GDM1 (cell line): ENCODE data around the gene NFIA.
"Not testable (repeated sequence)": the region's sequence is repeated elsewhere in the genome, so short reads cannot be mapped to it uniquely, and the experiment has no call there.

Experiments
- DNase-seq: peaks from one replicate; lab custom pipeline; 2025; lab: John Stamatoyannopoulos, UW

Gene NFIA

DNA sequence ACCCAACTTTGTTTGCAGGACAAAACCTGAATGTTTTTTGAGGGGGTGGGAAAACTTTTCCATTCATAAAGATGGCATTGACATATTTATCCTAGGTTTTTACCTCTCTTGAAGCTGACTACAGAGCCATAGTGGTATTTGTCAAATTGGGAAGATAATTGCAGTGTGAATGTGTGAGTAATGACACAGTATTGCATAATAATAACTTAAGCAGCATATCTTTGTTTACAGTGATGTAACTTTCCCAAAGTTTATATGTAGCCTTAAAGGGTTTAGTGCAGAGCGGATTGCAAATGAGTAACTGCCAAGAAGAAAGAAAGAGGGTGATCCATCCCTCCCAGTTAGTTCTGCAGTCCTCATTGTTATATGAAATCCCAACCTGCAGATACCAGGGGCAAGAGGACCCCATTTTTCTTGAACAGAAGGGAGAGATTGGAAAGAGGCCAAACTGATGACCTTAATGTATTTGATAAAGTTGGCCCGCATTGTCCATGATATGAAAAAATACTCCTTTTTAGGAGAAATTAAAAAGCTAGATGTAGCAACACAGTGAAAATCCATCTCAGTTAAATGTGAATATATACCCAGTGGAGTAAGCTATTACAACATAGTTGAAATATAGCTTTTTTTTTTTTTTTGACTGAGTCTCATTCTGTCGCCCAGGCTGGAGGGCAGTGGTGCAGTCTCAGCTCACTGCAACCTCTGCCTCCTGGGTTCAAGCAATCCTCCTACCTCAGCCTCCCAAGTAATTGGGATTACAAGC is 23.7 kb upstream of the NFIA start:
- DNase-seq = no peak

- DNase-seq = not testable (repeated sequence)
Measured at GRCh38 chr1:61061601-61062000, 20.8 kb upstream of the NFIA start.

GRCh38 chr1:61064673-61065072 is 17.7 kb upstream of the NFIA start:
- DNase-seq = no peak

GRCh38 chr1:61067446-61068019 is 14.8 kb upstream of the NFIA start:
- DNase-seq = no peak

DNA sequence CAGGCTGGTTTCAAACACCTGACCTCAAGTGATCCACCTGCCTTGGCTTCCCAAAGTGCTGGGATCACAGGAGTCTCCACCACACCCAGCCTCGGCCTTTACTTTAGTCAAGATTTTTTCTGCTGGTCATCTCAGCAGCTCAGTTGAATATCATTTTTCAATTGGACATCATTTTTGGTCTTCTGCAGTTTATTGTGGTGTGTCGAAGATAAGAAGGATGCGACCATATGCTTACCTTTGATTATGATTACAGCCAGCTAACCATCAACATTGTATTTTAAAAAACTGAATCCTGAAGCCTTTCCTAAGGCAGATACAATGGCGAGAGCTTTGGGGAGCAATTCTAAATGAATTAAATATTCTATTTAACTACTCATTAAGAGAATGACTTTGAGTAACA is 12.3 kb upstream of the NFIA start:
- DNase-seq = no peak

DNA sequence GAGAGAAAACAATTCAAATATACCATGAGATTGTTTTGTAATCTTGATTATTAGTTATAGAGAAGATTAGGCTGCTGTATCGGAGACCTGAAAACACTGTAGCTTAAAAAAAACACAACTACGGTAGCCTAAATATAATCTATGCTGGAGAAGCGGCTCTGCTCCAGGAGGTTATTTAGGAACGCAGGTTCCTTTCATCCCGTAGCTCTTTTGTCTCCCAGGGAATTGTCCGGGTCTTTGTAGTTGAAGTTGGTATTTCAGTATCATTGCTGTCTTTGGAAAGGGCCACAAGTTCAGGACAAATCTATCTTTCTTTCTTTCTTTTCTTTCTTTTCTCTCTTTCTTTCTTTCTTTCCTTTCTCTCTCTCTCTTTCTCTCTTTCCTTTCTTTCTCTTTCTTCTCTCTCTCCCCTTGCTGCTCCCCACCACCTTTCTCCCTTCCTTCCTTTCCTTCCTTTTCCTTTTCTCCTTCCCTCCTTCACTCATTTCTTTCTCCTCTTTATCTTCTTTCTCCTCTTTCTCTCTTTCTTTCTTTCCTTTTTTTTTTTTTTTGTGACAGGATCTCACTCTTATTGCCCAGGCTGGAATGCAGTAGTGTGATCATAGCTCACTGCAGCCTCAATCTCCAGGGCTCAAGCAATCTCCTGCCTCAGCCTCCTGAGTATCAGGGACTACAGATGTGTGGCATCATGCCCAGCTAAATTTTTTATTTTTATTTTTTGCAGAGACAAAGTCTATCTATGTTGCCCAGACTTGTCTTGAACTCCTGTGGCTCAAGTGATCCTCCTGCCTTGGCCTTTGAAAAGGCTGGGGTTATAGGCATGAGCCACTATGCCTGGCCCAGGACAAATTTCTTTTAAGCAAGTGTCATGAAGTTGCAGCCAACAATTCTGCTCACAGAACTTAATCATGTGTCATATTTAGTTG is 10.9 kb upstream of the NFIA start:
- no peak for DNase-seq

GRCh38 chr1:61073871-61074270 is 8.5 kb upstream of the NFIA start:
- DNase-seq = no peak

- DNase-seq = not testable (repeated sequence)
Measured at GRCh38 chr1:61075833-61076232, 6.5 kb upstream of the NFIA start.

- no peak for DNase-seq
Measured at GRCh38 chr1:61076728-61077675, 5.4 kb upstream of the NFIA start.

- DNase-seq = no peak
Measured at GRCh38 chr1:61077676-61078541, 4.5 kb upstream of the NFIA start.

GRCh38 chr1:61078618-61079295 is 3.6 kb upstream of the NFIA start:
- DNase-seq = no peak

DNA sequence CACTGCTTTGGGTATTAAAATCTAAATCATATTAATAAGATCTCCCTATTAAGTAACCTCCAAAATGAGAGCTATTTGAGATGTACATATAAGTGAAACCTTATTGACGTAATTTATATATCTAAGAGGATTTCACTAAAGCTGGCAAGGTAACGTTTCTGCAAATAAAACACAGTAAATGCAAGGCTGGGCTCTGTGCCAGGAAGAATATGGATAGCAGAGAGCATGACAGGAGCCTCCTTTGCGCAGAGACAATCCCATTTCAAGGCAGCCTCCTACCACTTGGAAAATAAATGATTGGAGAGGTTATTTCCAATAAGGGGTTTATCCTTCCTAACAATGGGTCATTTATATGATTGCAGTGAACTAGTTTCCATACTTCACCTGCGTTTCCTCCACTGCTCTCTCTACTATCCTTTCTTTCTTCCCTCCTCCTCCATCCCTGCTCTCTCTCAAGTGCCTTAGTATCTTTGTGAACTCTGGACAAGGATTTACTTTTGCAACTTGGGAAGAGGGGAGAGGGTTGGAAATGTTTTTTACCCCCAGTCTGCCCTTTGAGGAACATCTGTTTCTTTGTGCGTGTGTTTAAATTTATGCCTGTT is 3.0 kb upstream of the NFIA start:
- no peak for DNase-seq

DNA sequence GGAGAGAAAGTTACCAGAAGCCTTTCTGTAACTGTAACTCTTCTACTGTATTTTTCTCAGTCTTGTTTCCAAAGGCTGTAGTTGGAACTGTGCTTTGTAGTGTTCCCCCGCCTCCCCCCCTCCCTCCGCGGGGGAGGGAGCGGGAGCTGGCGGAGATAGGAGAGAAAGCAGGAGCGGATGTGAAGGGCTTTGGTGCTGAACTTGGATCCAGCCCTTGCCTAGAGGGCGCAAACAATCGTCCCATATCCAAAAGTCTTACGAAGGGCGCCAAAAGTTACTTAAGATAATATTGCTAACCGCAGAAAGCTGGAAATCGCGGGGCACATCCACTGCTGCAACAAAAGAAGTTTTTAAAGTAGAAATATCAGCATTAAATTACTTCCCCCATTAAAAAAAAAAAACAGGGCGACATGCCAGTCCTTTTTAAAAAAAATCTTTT is 2.4 kb upstream of the NFIA start:
- no peak for DNase-seq

DNA sequence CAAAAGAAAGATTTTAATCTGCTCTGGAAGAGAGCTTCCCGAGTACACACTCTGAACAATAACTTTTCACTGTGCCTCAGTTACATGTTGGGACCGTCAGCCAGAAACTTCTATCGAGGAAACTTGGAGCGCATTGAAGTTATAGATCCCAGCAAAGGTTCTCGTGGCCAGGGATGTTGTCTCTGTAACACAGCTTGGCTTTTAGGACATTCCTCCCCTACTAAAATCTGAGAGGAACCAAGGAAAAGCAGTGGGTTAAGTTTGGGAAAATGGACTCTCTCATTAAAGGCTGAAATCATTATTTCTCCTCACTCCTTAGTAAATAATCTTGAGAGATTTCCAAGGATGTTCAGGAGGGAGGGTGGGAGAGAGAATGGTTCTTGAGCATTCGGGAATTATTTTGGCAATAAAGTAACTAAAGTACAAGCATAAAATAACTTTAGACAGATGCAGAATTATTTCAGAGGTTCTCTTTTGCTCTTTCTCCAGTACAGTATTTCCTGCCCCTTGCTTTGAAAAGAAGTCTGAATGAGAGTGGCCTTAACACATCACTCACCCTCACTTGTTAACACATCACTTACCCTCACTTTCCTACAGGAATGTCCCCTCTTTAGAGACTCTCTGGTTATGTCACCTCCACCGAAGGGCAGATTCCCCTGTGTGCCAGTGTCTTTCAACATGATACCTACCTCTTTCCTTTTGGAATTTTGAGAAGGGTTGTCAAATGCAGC is 1.8 kb upstream of the NFIA start:
- DNase-seq = no peak

- DNase-seq = no peak
Measured at GRCh38 chr1:61081144-61081685, 1.1 kb upstream of the NFIA start.

DNA sequence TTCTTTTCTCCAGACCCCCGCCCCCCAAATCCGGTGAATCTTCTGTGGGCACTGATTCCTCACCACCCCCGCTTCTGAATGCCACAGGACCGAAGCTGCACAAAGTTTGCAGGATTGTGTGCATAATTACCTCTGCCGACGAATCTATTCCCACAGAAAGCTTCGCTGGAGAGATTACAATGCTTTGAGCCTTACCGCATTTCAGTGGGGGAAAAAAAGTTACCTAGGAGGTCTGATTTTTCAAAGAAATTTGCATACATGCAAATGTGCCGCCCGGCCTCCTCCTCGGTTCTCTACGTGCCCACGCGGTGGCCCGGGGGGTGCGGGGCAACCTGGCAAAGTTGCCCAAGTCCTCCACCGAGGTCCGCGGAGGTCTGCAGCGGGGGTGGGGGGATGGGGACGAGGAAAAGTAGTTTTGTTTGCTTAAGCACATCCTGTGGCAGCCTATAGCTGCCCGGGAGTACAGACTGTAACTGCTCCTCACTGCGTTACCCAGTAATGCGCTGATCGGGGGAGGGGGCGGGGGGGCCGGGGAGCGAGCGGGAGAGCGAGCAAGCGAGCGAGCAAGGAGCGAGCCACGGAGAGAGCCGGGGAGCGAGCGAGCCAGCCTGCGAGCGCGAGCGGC is 563 bp upstream of the NFIA start:
- DNase-seq = no peak

GRCh38 chr1:61083013-61083806 is 849 bp downstream of the NFIA start:
- DNase-seq = no peak
